Hepatocyte (in vitro differentiated cells): Measurements from ENCODE around the gene ASB1.

Experiments used
- CTCF ChIP-seq: fragments of 200-600 bp; sonication (generic); IDR thresholded peaks from 2 replicates; pipeline ENCODE4 v1.5.1; 2016; ENCODE audit warnings: antibody characterized with exemption, mild to moderate bottlenecking; ENCODE audit not compliant: poor library complexity
- EZH2 ChIP-seq: fragments of 200-600 bp; sonication (generic); IDR thresholded peaks from 2 replicates; pipeline ENCODE4 v1.6.1; 2016; ENCODE audit warnings: antibody characterized with exemption, mild to moderate bottlenecking, borderline replicate concordance
- EZH2phosphoT487 ChIP-seq: fragments of 200-600 bp; sonication (generic); IDR thresholded peaks from one replicate; pipeline ENCODE4 v1.6.1; 2018; ENCODE audit warnings: antibody characterized with exemption, mild to moderate bottlenecking, low read depth, moderate library complexity; ENCODE audit not compliant: unreplicated experiment, severe bottlenecking

- TF ChIP-seq CTCF = no peak
- TF ChIP-seq EZH2 = no peak
- TF ChIP-seq EZH2phosphoT487 = no peak
Measured at GRCh38 chr2:238489896-238490295, 63.2 kb downstream of the ASB1 start.
